NOMO-1 treated with DMSO at 0.1 percent for 48 hours (cell line): Measurements from ENCODE around the gene STARD3.
A peak's percentile ranks its signal among the peaks of the same experiment; 100 is the strongest.

Experiments used
- DNase-seq: peaks from one replicate; lab custom pipeline; 2025; ENCODE audit not compliant: unreplicated experiment; lab: John Stamatoyannopoulos, UW

The STARD3 gene

GRCh38 chr17:39603304-39604016, 33.5 kb upstream of the STARD3 start:
- DNase-seq: no peak

- no peak for DNase-seq
These were observed 31.9 kb upstream of the STARD3 start for GRCh38 chr17:39604911-39605491.

- DNase-seq: no peak
These were observed 31.2 kb upstream of the STARD3 start for GRCh38 chr17:39605492-39606433.

- DNase-seq: no peak
These were observed 30.4 kb upstream of the STARD3 start for GRCh38 chr17:39606434-39607056.

- DNase-seq: no peak
These were observed 29.7 kb upstream of the STARD3 start for GRCh38 chr17:39607057-39607850.

GRCh38 chr17:39607851-39608130, 29.2 kb upstream of the STARD3 start, which contains the start of gene NEUROD2:
Gene NEUROD2, minus strand, starts transcription at chr17:39607920. Its CDS starts 1,321 bp downstream, at chr17:39606599.
- no peak for DNase-seq

GRCh38 chr17:39608142-39608981, 28.6 kb upstream of the STARD3 start:
- no peak for DNase-seq

- no peak for DNase-seq
These were observed 27.4 kb upstream of the STARD3 start for GRCh38 chr17:39609416-39610025.

- DNase-seq: no peak
These were observed 25.4 kb upstream of the STARD3 start for GRCh38 chr17:39611401-39612112.

GRCh38 chr17:39612291-39612894, 24.6 kb upstream of the STARD3 start:
- no peak for DNase-seq

- DNase-seq: no peak
These were observed 23.9 kb upstream of the STARD3 start for GRCh38 chr17:39612935-39613464.

- no peak for DNase-seq
These were observed 22.3 kb upstream of the STARD3 start for GRCh38 chr17:39614545-39615157.

GRCh38 chr17:39615434-39615833, 21.5 kb upstream of the STARD3 start:
- DNase-seq: no peak

GRCh38 chr17:39617100-39617445, 19.9 kb upstream of the STARD3 start:
- DNase-seq: no peak

GRCh38 chr17:39617446-39618245, 19.3 kb upstream of the STARD3 start:
- DNase-seq: peak; percentile 40

- no peak for DNase-seq
These were observed 18.6 kb upstream of the STARD3 start for GRCh38 chr17:39618246-39618913.
